Calu3 (cell line): ENCODE data around the gene MCM5. TPM values are rescaled to one million over a fixed set of nuclear protein-coding genes. Genes with fewer than 3 reads are reported as not detected.

Experiments used
- BruUV-seq: library from RNA; stranded (reverse); fragments of 400-500 nt; replicated peaks from 2 replicates; lab custom pipeline; 2021; lab: Mats Ljungman, UMichigan
- CTCF ChIA-PET: fragments of 300-600 bp; sonication (Branson Sonifier 250); formaldehyde crosslinking; loops from one replicate; lab custom pipeline; 2022; ENCODE audit warnings: antibody characterized with exemption; lab: Charles Lee
- DNase-seq: peaks from one replicate; pipeline ENCODE4 v3.0.0; 2022
- H3K27ac Mint-ChIP-seq: one replicate; pipeline ENCODE4 v1.8.0; 2022; ENCODE audit warnings: mixed read lengths; ENCODE audit not compliant: unreplicated experiment
- H3K27me3 Mint-ChIP-seq: one replicate; pipeline ENCODE4 v1.8.0; 2022; ENCODE audit warnings: mixed read lengths; ENCODE audit not compliant: unreplicated experiment
- H3K36me3 Mint-ChIP-seq: one replicate; pipeline ENCODE4 v1.8.0; 2022; ENCODE audit warnings: mild to moderate bottlenecking, moderate library complexity, mixed read lengths; ENCODE audit not compliant: insufficient read depth, unreplicated experiment
- H3K4me1 Mint-ChIP-seq: one replicate; pipeline ENCODE4 v1.8.0; 2022; ENCODE audit warnings: mild to moderate bottlenecking, low read depth, mixed read lengths; ENCODE audit not compliant: unreplicated experiment
- H3K4me3 Mint-ChIP-seq: one replicate; pipeline ENCODE4 v1.8.0; 2022; ENCODE audit warnings: mild to moderate bottlenecking, low read depth, moderate library complexity, mixed read lengths; ENCODE audit not compliant: unreplicated experiment
- H3K9me3 Mint-ChIP-seq: one replicate; pipeline ENCODE4 v1.8.0; 2022; ENCODE audit warnings: low read depth, mixed read lengths; ENCODE audit not compliant: unreplicated experiment
- intact Hi-C: fragments of 100-400 bp; cut with micrococcal nuclease; formaldehyde crosslinking; loops from one replicate; pipeline ENCODE4 v1.10.0; 2022; ENCODE audit not compliant: unreplicated experiment
- total RNA-seq: library from RNA; stranded (reverse); gene quantifications from 2 replicates; pipeline ENCODE4 v1.2.3, GENCODE V29; 2022
- TF ChIP-seq, protein P1 (sequence below): fragments of 200-600 bp; IDR thresholded peaks from one replicate; pipeline ENCODE4 v1.8.0; 2022; ENCODE audit warnings: antibody characterized with exemption; ENCODE audit not compliant: unreplicated experiment

MCM5 gene
- total RNA-seq, 1 experiment from 2014 or later: 88.4 TPM

DNA sequence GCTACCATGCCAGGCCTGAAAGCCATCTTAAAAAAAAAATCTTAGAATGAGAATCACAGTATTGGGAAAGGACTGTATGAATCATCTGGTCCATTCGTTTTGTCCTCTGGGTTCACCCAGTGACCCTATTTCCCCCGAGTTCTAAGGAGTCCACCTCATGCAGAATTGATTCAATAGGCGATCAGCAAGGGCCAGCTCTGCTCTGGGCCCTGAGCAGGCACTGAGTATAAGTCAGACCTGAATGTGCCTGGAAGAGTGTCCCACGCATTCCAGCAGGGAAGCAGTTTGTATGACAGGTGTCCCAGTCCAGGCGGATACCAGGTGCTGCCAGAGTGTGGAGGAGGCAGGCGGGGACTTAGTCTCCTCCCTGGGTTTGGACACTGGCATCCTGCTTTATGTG is 19.9 kb upstream of the MCM5 start:
- BruUV-seq: no TSS peak
- intact Hi-C loops: no loop called here
- Mint-ChIP-seq H3K9me3 (no peaks in the 10 kb centered on the region), H3K4me3 (peak overlapping the region; percentile 70), H3K4me1 (peaks cover 46% of the 10 kb centered on the region), H3K27ac (peak overlapping the region; percentile 56), H3K36me3 (peaks cover 31% of the 10 kb centered on the region), H3K27me3 (no peaks in the 10 kb centered on the region)
- CTCF ChIA-PET: interaction anchor here (0.8 kb wide), 1 partner anchor 8 kb away, joined by 3 read pairs; no protein-coding TSS in a partner anchor
- TF ChIP-seq, protein P1, sequence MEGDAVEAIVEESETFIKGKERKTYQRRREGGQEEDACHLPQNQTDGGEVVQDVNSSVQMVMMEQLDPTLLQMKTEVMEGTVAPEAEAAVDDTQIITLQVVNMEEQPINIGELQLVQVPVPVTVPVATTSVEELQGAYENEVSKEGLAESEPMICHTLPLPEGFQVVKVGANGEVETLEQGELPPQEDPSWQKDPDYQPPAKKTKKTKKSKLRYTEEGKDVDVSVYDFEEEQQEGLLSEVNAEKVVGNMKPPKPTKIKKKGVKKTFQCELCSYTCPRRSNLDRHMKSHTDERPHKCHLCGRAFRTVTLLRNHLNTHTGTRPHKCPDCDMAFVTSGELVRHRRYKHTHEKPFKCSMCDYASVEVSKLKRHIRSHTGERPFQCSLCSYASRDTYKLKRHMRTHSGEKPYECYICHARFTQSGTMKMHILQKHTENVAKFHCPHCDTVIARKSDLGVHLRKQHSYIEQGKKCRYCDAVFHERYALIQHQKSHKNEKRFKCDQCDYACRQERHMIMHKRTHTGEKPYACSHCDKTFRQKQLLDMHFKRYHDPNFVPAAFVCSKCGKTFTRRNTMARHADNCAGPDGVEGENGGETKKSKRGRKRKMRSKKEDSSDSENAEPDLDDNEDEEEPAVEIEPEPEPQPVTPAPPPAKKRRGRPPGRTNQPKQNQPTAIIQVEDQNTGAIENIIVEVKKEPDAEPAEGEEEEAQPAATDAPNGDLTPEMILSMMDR: no peak
- no peak for DNase-seq

DNA sequence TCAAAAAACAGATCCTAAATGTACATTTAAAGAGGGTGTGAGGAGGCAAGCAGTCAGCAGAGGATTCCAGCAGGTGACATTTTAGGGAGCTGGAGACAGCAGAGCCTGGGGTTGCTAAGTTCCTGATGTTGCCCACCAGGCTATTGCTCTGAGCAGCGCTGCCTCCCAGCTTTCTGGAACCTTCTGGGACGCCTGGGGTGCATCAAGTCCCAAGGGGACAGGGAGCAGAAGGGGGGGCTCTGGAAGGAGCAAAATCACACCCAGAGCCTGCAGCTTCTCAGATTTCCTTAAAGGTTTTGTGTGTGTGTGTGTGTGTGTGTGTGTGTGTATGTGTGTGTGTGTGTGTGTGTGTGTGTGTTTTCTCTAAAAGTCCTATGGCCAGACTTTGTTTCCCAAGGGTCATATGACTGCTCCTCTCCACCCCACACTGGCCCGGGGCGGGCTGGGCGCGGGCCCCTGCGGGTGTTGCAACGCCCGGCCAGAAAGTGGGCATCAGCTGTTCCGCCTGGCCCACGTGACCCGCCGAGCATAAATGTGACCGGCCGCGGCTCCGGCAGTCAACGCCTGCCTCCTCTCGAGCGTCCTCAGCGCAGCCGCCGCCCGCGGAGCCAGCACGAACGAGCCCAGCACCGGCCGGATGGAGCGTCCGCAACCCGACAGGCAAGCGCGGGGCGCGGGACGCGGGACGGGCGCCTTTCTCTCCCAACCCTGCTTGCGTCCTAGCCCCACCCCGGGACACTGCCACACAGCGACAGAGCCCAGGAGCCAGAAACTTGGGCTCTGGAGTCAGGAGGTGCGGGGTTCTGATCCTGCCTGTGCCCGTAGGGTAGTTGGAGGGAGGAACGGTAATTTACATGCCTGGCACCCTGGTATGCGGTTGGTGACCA is 19.2 kb upstream of the MCM5 start, which contains the start of gene HMOX1:
HMOX1 (plus strand) TSS at position 560 of the 887 bp plus-strand sequence; CDS start at position 638, 78 bp downstream.
- Mint-ChIP-seq H3K9me3 (no peaks in the 10 kb centered on the region), H3K4me3 (peak within 1 kb of the TSS; percentile 70), H3K4me1 (peaks cover 46% of the 10 kb centered on the region), H3K36me3 (peaks cover 31% of the 10 kb centered on the region), H3K27me3 (no peaks in the 10 kb centered on the region), H3K27ac (peak within 1 kb of the TSS; percentile 56)
- BruUV-seq: no TSS peak
- CTCF ChIA-PET: interaction anchor here (0.5 to 0.8 kb wide), 3 partner anchors 9 to 72 kb away, joined by 3 to 6 read pairs (median 3); no protein-coding TSS in a partner anchor
- DNase-seq: peak; percentile 80
- intact Hi-C loops: no loop called here
- TF ChIP-seq, protein P1: no peak

DNA sequence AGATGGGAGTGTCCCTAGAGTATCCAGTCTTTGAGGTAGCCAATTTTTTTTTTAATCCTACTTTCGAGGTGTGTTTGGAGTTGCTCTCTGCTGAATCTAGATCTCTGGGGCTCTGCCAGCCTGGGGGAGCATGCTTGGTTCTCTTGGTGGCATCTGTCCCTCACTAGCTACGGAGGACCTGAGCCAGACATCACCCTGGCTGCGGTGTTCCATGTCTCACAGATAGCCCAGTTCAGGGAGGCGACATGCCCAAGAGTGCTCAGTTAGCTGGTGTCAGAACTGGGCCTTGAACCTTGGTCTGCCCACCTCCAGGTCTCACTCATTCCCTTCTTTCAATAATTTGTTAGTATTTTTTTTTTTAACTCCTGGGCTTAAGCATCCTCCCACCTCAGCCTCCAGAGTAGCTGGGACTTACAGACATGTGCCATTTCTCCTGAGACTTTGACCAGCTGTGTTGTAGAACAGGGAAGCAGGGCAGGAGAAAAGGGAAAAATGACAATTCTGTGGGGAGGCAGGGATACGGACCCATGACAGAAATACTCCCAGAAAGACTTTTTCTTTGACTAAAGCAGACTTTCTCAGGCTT is 18.4 kb upstream of the MCM5 start:
- CTCF ChIA-PET: interaction anchor here (0.6 to 0.7 kb wide), 2 partner anchors 72 to 163 kb away, joined by 3 read pairs; no protein-coding TSS in a partner anchor
- TF ChIP-seq, protein P1: no peak
- Mint-ChIP-seq H3K27ac (peak overlapping the region; percentile 25), H3K4me1 (peaks cover 44% of the 10 kb centered on the region), H3K36me3 (peaks cover 31% of the 10 kb centered on the region), H3K27me3 (no peaks in the 10 kb centered on the region), H3K9me3 (no peaks in the 10 kb centered on the region), H3K4me3 (peak overlapping the region; percentile 70)
- DNase-seq: no peak
- BruUV-seq: TSS peak; percentile 34
- intact Hi-C loops: no loop called here

DNA sequence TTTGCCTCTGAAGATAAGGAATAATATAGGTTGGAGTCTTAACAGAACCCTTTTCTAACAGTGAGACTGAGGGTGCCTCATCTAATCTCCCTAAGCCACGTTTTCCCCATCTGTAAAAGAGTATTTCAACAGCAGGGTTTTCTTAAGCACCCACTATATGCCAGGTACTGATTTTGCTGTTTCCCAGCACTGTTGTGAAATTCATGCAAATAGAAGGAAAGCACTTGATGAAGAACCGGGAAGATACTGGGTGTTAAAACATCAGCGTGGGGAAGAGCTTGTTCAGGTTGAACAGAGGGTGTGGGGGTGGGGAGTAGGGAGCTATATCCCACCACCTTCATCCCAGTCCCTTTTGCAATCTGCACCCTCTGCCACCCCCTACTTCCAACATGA is 16.3 kb upstream of the MCM5 start:
- TSS peak; percentile 23 for BruUV-seq
- no peak for DNase-seq
- Mint-ChIP-seq H3K27me3 (no peaks in the 10 kb centered on the region), H3K9me3 (no peaks in the 10 kb centered on the region), H3K4me1 (peaks cover 23% of the 10 kb centered on the region), H3K4me3 (no peak overlapping the region), H3K36me3 (peaks cover 19% of the 10 kb centered on the region), H3K27ac (no peak overlapping the region)
- CTCF ChIA-PET: no interaction called here
- TF ChIP-seq, protein P1: no peak
- intact Hi-C loops: no loop called here
